ENCODE measurements around the gene PDZK1IP1.

The PDZK1IP1 gene

DNA sequence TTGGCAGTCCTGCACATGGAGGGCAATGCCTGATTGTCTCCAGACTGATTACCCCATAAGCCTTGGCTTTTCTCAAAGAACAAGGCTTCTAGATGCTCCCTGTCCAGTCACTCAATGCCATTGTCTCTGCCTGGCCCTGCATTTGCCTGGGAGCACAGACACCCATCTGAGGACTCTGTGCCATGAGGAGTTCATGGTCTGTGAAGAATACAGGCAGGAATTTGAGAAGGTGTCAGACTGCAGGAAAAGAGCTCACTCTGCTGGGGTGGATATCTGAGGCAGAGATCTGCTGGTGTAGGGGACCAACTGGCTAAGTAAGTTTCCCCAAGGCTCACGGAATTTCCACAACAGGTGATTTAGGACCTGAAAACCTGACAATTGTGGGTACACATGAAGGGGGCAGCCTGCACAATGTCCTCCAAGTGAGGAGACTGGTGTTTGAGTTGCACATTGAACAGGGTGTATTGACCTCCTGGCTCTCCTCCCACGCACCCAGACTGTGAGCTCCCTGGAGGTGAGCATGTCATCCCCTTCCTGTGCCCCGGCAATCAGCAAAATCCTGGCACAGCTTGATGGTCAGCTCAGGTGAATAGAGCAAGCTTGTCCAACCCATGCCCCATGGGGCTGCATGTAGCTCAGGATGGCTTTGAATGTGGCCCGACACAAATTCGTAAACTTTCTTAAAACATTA, 51.8 kb downstream of the PDZK1IP1 start:
- TF ChIP-seq, protein P1, sequence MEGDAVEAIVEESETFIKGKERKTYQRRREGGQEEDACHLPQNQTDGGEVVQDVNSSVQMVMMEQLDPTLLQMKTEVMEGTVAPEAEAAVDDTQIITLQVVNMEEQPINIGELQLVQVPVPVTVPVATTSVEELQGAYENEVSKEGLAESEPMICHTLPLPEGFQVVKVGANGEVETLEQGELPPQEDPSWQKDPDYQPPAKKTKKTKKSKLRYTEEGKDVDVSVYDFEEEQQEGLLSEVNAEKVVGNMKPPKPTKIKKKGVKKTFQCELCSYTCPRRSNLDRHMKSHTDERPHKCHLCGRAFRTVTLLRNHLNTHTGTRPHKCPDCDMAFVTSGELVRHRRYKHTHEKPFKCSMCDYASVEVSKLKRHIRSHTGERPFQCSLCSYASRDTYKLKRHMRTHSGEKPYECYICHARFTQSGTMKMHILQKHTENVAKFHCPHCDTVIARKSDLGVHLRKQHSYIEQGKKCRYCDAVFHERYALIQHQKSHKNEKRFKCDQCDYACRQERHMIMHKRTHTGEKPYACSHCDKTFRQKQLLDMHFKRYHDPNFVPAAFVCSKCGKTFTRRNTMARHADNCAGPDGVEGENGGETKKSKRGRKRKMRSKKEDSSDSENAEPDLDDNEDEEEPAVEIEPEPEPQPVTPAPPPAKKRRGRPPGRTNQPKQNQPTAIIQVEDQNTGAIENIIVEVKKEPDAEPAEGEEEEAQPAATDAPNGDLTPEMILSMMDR (conservative IDR thresholded peaks at IDR 0.05; ENCODE audit: low read depth): no peak
- ChIA-PET POLR2A (ENCODE audit: low non-redundant PET) (no interaction called here), CTCF (no interaction called here)
- no peak for DNase-seq (ENCODE audit: low spot score)
- H3K27ac ChIP-seq: no peak overlapping the region

DNA sequence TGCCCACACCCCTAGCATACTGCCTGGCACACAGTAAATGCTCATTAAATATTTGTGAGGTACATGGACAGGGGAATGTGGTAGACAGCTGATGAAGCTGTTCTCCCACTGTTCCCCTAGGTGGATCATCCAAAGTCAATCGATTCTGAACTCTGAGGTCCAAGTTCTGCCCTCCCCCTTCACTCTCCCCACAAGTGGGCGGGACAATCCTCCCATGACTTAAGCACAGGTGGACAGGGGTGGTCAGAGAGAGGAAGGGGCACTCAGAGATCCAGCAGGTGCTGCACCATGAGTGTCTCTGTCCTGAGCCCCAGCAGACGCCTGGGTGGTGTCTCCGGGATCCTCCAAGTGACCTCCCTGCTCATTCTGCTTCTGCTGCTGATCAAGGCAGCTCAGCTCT, 52.6 kb downstream of the PDZK1IP1 start, which contains the start of gene CYP4A22:
CYP4A22 (plus strand) TSS at position 244 of the 400 bp plus-strand sequence; CDS start at position 289, 45 bp downstream.
- no peak for DNase-seq (ENCODE audit: low spot score)
- TF ChIP-seq, protein P1 (conservative IDR thresholded peaks at IDR 0.05; ENCODE audit: low read depth): no peak
- ChIA-PET CTCF (no interaction called here), POLR2A (ENCODE audit: low non-redundant PET) (no interaction called here)
- no peak within 1 kb of the TSS for H3K27ac ChIP-seq

All from RWPE1 (cell line).